ENCODE measurements around the gene ACP1.

DNA sequence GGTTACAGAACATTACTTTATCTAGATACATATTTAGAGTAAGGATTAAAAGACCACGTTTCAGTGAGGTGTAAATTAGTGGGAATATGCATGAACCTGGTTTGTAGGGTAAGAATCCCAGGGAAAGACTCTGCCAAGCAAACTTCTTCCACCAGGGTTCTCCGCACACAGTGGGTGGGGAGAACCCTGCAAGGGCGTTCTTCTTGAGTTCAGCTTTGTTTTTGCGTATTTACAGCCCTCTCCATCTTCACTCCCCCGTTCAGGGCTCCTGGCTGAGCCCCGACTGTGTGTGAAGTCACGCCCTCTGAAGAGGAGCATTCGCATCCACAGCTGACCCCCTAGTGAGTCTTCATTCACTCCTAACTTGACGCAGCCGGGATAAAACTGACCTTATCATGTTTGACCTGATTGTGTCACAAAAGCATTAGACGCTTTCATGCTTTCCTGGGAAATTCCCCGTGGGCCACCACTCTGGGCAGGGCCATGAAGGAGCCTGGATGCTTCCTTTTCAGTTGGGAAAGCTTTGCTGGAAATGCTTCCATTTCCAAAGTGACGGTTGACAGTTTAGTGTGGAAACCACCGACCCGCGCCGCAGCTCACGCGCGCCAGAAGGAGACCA lies 22.1 kb downstream of the ACP1 start:
- TF ChIP-seq POLR2A (IDR thresholded peaks at IDR 0.05), result no peak
- no peak for TF ChIP-seq CTCF (IDR thresholded peaks at IDR 0.05)
- no peak for TF ChIP-seq POLR2AphosphoS5 (IDR thresholded peaks at IDR 0.05; ENCODE audit: insufficient read depth in 1 of 2, low read depth in 1 of 2)
